Measurements from ENCODE around the gene ITGA5.

DNA sequence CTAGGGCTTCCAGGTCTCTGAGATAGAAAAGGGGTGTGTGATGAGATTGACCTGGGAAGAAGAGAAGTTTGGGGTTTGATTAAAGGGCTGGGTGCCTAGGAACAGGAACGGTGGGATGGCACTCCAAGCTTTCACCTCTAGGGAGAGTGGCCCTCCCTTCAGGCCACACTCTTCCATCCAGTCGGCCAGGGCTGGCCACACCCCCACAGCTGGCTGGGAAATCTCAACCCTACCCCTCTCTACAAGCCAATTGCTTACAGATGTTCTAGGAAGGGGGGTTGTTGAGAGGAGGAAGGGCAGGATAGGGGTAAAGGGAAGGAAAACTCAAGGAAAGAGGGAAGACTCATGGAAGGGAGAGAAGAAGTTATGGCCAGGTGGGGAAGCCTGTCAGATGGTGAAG, 6.6 kb upstream of the ITGA5 start:
- TF ChIP-seq BHLHE40 (IDR thresholded peaks at IDR 0.05; ENCODE audit: borderline replicate concordance) (no peak), HDGF (IDR thresholded peaks at IDR 0.05; ENCODE audit: borderline replicate concordance) (no peak), CTBP1 (IDR thresholded peaks at IDR 0.05; ENCODE audit: borderline replicate concordance) (no peak), LEF1 (IDR thresholded peaks at IDR 0.05; ENCODE audit: borderline replicate concordance) (no peak), FOXK2 (IDR thresholded peaks at IDR 0.05) (no peak), ARNT (IDR thresholded peaks at IDR 0.05) (no peak), TARDBP (IDR thresholded peaks at IDR 0.05) (no peak), NFRKB (IDR thresholded peaks at IDR 0.05) (no peak), FOXM1 (IDR thresholded peaks at IDR 0.05; ENCODE audit: borderline replicate concordance) (no peak), FOXA1 (IDR thresholded peaks at IDR 0.05) (no peak), SUZ12 (IDR thresholded peaks at IDR 0.05) (no peak), L3MBTL2 (conservative IDR thresholded peaks at IDR 0.05) (no peak)

Measured in HEK293T (cell line).